Measurements from ENCODE around the gene ARHGEF19.

Gene ARHGEF19

GRCh38 chr1:16256478-16256877, 44.0 kb upstream of the ARHGEF19 start:
- TF ChIP-seq, protein P1, sequence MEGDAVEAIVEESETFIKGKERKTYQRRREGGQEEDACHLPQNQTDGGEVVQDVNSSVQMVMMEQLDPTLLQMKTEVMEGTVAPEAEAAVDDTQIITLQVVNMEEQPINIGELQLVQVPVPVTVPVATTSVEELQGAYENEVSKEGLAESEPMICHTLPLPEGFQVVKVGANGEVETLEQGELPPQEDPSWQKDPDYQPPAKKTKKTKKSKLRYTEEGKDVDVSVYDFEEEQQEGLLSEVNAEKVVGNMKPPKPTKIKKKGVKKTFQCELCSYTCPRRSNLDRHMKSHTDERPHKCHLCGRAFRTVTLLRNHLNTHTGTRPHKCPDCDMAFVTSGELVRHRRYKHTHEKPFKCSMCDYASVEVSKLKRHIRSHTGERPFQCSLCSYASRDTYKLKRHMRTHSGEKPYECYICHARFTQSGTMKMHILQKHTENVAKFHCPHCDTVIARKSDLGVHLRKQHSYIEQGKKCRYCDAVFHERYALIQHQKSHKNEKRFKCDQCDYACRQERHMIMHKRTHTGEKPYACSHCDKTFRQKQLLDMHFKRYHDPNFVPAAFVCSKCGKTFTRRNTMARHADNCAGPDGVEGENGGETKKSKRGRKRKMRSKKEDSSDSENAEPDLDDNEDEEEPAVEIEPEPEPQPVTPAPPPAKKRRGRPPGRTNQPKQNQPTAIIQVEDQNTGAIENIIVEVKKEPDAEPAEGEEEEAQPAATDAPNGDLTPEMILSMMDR (IDR thresholded peaks at IDR 0.05; ENCODE audit: poor library complexity, severe bottlenecking) = no peak
- peaks cover 5% of the 10 kb centered on the region for H3K4me1 ChIP-seq (ENCODE audit: insufficient read depth, poor library complexity, severe bottlenecking)
- H3K4me3 ChIP-seq (ENCODE audit: severe bottlenecking) = no peak overlapping the region
- no peaks in the 10 kb centered on the region for H3K9me3 ChIP-seq (ENCODE audit: severe bottlenecking)
- no peak for DNase-seq (ENCODE audit: low spot score)
- no peak for ATAC-seq (ENCODE audit: low read depth)
- no peak overlapping the region for H3K27ac ChIP-seq (ENCODE audit: poor library complexity, severe bottlenecking)
- peaks cover 35% of the 10 kb centered on the region for H3K36me3 ChIP-seq (ENCODE audit: low read depth)
- H3K27me3 ChIP-seq (ENCODE audit: insufficient read depth, poor library complexity, severe bottlenecking) = no peaks in the 10 kb centered on the region

GRCh38 chr1:16254263-16254928, 41.9 kb upstream of the ARHGEF19 start:
- Histone ChIP-seq H3K36me3 (ENCODE audit: low read depth) (peaks cover 38% of the 10 kb centered on the region), H3K4me3 (ENCODE audit: severe bottlenecking) (no peak overlapping the region), H3K27ac (ENCODE audit: poor library complexity, severe bottlenecking) (no peak overlapping the region), H3K4me1 (ENCODE audit: insufficient read depth, poor library complexity, severe bottlenecking) (peaks cover 2% of the 10 kb centered on the region), H3K27me3 (ENCODE audit: insufficient read depth, poor library complexity, severe bottlenecking) (no peaks in the 10 kb centered on the region), H3K9me3 (ENCODE audit: severe bottlenecking) (no peaks in the 10 kb centered on the region)
- TF ChIP-seq, protein P1 (IDR thresholded peaks at IDR 0.05; ENCODE audit: poor library complexity, severe bottlenecking) = no peak
- DNase-seq (ENCODE audit: low spot score) (no peak), ATAC-seq (ENCODE audit: low read depth) (no peak)

- no peak overlapping the region for H3K27ac ChIP-seq (ENCODE audit: poor library complexity, severe bottlenecking)
- no peak overlapping the region for H3K4me3 ChIP-seq (ENCODE audit: severe bottlenecking)
- H3K36me3 ChIP-seq (ENCODE audit: low read depth) = peaks cover 38% of the 10 kb centered on the region
- DNase-seq (ENCODE audit: low spot score) = no peak
- TF ChIP-seq, protein P1 (IDR thresholded peaks at IDR 0.05; ENCODE audit: poor library complexity, severe bottlenecking) = no peak
- H3K4me1 ChIP-seq (ENCODE audit: insufficient read depth, poor library complexity, severe bottlenecking) = peaks cover 11% of the 10 kb centered on the region
- no peaks in the 10 kb centered on the region for H3K9me3 ChIP-seq (ENCODE audit: severe bottlenecking)
- H3K27me3 ChIP-seq (ENCODE audit: insufficient read depth, poor library complexity, severe bottlenecking) = no peaks in the 10 kb centered on the region
- no peak for ATAC-seq (ENCODE audit: low read depth)
Measured at GRCh38 chr1:16253332-16253922, 41.0 kb upstream of the ARHGEF19 start.

DNA sequence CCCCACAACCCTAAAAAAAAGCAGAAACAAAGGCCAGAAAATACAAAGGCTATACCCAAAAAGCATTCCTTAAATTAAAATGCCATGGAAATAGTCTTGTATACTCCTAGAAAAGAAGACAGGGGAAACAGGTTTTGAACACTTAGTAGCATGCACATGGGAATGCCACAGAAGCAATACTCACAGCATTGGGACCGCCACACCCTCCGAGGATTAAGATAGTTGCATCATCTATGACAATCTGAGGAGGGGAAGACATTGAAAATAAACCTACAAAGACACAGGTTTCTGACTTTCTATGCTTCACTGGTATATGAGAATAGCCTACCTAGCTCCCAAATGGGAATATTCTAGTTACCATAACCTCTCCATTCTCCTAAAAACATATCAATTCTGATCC, 40.5 kb upstream of the ARHGEF19 start:
- H3K27me3 ChIP-seq (ENCODE audit: insufficient read depth, poor library complexity, severe bottlenecking) = no peaks in the 10 kb centered on the region
- no peak overlapping the region for H3K4me3 ChIP-seq (ENCODE audit: severe bottlenecking)
- H3K9me3 ChIP-seq (ENCODE audit: severe bottlenecking) = no peaks in the 10 kb centered on the region
- peaks cover 38% of the 10 kb centered on the region for H3K36me3 ChIP-seq (ENCODE audit: low read depth)
- TF ChIP-seq, protein P1 (IDR thresholded peaks at IDR 0.05; ENCODE audit: poor library complexity, severe bottlenecking) = no peak
- no peak for DNase-seq (ENCODE audit: low spot score)
- H3K27ac ChIP-seq (ENCODE audit: poor library complexity, severe bottlenecking) = no peak overlapping the region
- ATAC-seq (ENCODE audit: low read depth) = no peak
- H3K4me1 ChIP-seq (ENCODE audit: insufficient read depth, poor library complexity, severe bottlenecking) = peaks cover 16% of the 10 kb centered on the region

GRCh38 chr1:16251381-16251780, 38.9 kb upstream of the ARHGEF19 start:
- ATAC-seq (ENCODE audit: low read depth) (no peak), DNase-seq (ENCODE audit: low spot score) (no peak)
- Histone ChIP-seq H3K4me1 (ENCODE audit: insufficient read depth, poor library complexity, severe bottlenecking) (peaks cover 16% of the 10 kb centered on the region), H3K4me3 (ENCODE audit: severe bottlenecking) (no peak overlapping the region), H3K27ac (ENCODE audit: poor library complexity, severe bottlenecking) (no peak overlapping the region), H3K27me3 (ENCODE audit: insufficient read depth, poor library complexity, severe bottlenecking) (no peaks in the 10 kb centered on the region), H3K36me3 (ENCODE audit: low read depth) (peaks cover 36% of the 10 kb centered on the region), H3K9me3 (ENCODE audit: severe bottlenecking) (no peaks in the 10 kb centered on the region)
- TF ChIP-seq, protein P1 (IDR thresholded peaks at IDR 0.05; ENCODE audit: poor library complexity, severe bottlenecking) = no peak
